Calu3 (cell line): Measurements from ENCODE around the gene ODF4. TPM values are rescaled to one million over a fixed set of nuclear protein-coding genes. Genes with fewer than 3 reads are reported as not detected.
"Not testable (repeated sequence)": the region's sequence is repeated elsewhere in the genome, so short reads cannot be mapped to it uniquely, and the experiment has no call there.

ENCODE experiments used
- BruUV-seq: library from RNA; stranded (reverse); fragments of 400-500 nt; replicated peaks from 2 replicates; lab custom pipeline; 2021; lab: Mats Ljungman, UMichigan
- CTCF ChIA-PET: fragments of 300-600 bp; sonication (Branson Sonifier 250); formaldehyde crosslinking; loops from one replicate; lab custom pipeline; 2022; ENCODE audit warnings: antibody characterized with exemption; lab: Charles Lee
- DNase-seq: peaks from one replicate; pipeline ENCODE4 v3.0.0; 2022
- H3K27ac Mint-ChIP-seq: one replicate; pipeline ENCODE4 v1.8.0; 2022; ENCODE audit warnings: mixed read lengths; ENCODE audit not compliant: unreplicated experiment
- H3K27me3 Mint-ChIP-seq: one replicate; pipeline ENCODE4 v1.8.0; 2022; ENCODE audit warnings: mixed read lengths; ENCODE audit not compliant: unreplicated experiment
- H3K36me3 Mint-ChIP-seq: one replicate; pipeline ENCODE4 v1.8.0; 2022; ENCODE audit warnings: mild to moderate bottlenecking, moderate library complexity, mixed read lengths; ENCODE audit not compliant: insufficient read depth, unreplicated experiment
- H3K4me1 Mint-ChIP-seq: one replicate; pipeline ENCODE4 v1.8.0; 2022; ENCODE audit warnings: mild to moderate bottlenecking, low read depth, mixed read lengths; ENCODE audit not compliant: unreplicated experiment
- H3K4me3 Mint-ChIP-seq: one replicate; pipeline ENCODE4 v1.8.0; 2022; ENCODE audit warnings: mild to moderate bottlenecking, low read depth, moderate library complexity, mixed read lengths; ENCODE audit not compliant: unreplicated experiment
- H3K9me3 Mint-ChIP-seq: one replicate; pipeline ENCODE4 v1.8.0; 2022; ENCODE audit warnings: low read depth, mixed read lengths; ENCODE audit not compliant: unreplicated experiment
- CTCF ChIP-seq: fragments of 200-600 bp; IDR thresholded peaks from one replicate; pipeline ENCODE4 v1.8.0; 2022; ENCODE audit warnings: antibody characterized with exemption; ENCODE audit not compliant: unreplicated experiment
- intact Hi-C: fragments of 100-400 bp; cut with micrococcal nuclease; formaldehyde crosslinking; loops from one replicate; pipeline ENCODE4 v1.10.0; 2022; ENCODE audit not compliant: unreplicated experiment
- total RNA-seq: library from RNA; stranded (reverse); gene quantifications from 2 replicates; pipeline ENCODE4 v1.2.3, GENCODE V29; 2022

The ODF4 gene
- total RNA-seq, 1 experiment from 2014 or later: not detected

GRCh38 chr17:8369944-8370343 is 30.3 kb downstream of the ODF4 start:
- intact Hi-C loops: no loop called here
- no peak for TF ChIP-seq CTCF
- BruUV-seq: no TSS peak
- peaks cover 9% of the 10 kb centered on the region for H3K36me3 Mint-ChIP-seq
- H3K9me3 Mint-ChIP-seq: no peaks in the 10 kb centered on the region
- CTCF ChIA-PET: no interaction called here
- DNase-seq: no peak
- no peak overlapping the region for H3K4me3 Mint-ChIP-seq
- H3K27ac Mint-ChIP-seq: no peak overlapping the region
- no peaks in the 10 kb centered on the region for H3K4me1 Mint-ChIP-seq
- H3K27me3 Mint-ChIP-seq: no peaks in the 10 kb centered on the region

- intact Hi-C loops: no loop called here
- H3K4me1 Mint-ChIP-seq: peaks cover 9% of the 10 kb centered on the region
- BruUV-seq: no TSS peak
- no peaks in the 10 kb centered on the region for H3K9me3 Mint-ChIP-seq
- H3K36me3 Mint-ChIP-seq: peaks cover 28% of the 10 kb centered on the region
- H3K27me3 Mint-ChIP-seq: no peaks in the 10 kb centered on the region
- TF ChIP-seq CTCF: no peak
- DNase-seq: no peak
- CTCF ChIA-PET: no interaction called here
- H3K4me3 Mint-ChIP-seq: no peak overlapping the region
- H3K27ac Mint-ChIP-seq: no peak overlapping the region
Measured at GRCh38 chr17:8371786-8372185, 32.1 kb downstream of the ODF4 start.

- CTCF ChIA-PET: no interaction called here
- H3K4me1 Mint-ChIP-seq: peaks cover 9% of the 10 kb centered on the region
- no peak overlapping the region for H3K27ac Mint-ChIP-seq
- no peaks in the 10 kb centered on the region for H3K27me3 Mint-ChIP-seq
- H3K4me3 Mint-ChIP-seq: no peak overlapping the region
- TF ChIP-seq CTCF: no peak
- no TSS peak for BruUV-seq
- intact Hi-C loops: no loop called here
- no peak for DNase-seq
- no peaks in the 10 kb centered on the region for H3K9me3 Mint-ChIP-seq
- peaks cover 34% of the 10 kb centered on the region for H3K36me3 Mint-ChIP-seq
Measured at GRCh38 chr17:8372422-8372821, 32.8 kb downstream of the ODF4 start.

- CTCF ChIA-PET, intact Hi-C loops, H3K27me3 Mint-ChIP-seq: not testable (repeated sequence)
Measured at GRCh38 chr17:8373856-8374255, 34.2 kb downstream of the ODF4 start.

GRCh38 chr17:8375738-8376259 is 36.2 kb downstream of the ODF4 start:
- CTCF ChIA-PET: interaction anchor here (0.6 kb wide), 1 partner anchor 152 kb away, joined by 3 read pairs; no protein-coding TSS in a partner anchor
- Mint-ChIP-seq H3K36me3 (peaks cover 63% of the 10 kb centered on the region), H3K4me1 (peaks cover 11% of the 10 kb centered on the region), H3K27ac (peak overlapping the region; percentile 79), H3K4me3 (peak overlapping the region; percentile 84), H3K9me3 (no peaks in the 10 kb centered on the region), H3K27me3 (no peaks in the 10 kb centered on the region)
- no TSS peak for BruUV-seq
- no peak for TF ChIP-seq CTCF
- DNase-seq: peak; percentile 22
- intact Hi-C loops: no loop called here

More at GRCh38 chr17:8373856-8374255, 34.2 kb downstream of the ODF4 start:
- BruUV-seq, H3K9me3 Mint-ChIP-seq, H3K4me3 Mint-ChIP-seq, H3K4me1 Mint-ChIP-seq, DNase-seq, H3K27ac Mint-ChIP-seq: not testable (repeated sequence)
- H3K36me3 Mint-ChIP-seq: peaks cover 48% of the 10 kb centered on the region
